CD1c-positive myeloid dendritic cell (primary cell): ENCODE results near the gene NEK1.

Experiments used
- DNase-seq: peaks from one replicate; pipeline ENCODE4 v3.0.0-alpha.2; 2016; ENCODE audit errors: extremely low spot score

The NEK1 gene

DNA sequence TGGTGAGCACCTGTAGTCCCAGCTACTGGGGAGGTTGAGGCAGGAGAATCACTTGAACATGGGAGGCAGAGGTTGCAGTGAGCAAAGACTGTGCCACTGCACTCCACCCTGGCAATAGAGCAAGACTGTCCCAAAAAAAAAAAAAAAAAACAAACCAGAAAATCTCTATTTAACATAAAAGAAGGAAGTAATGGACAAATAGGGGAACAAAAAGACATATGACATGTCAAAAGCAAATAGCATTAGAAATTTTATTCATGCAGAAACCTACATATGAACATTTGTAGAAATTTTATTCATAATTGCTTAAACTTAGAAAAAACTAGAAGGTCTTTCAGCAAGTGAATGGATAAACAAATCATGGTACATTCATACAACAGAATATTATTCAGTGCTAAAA, 244.6 kb downstream of the NEK1 start:
- DNase-seq: peak; percentile 6

DNA sequence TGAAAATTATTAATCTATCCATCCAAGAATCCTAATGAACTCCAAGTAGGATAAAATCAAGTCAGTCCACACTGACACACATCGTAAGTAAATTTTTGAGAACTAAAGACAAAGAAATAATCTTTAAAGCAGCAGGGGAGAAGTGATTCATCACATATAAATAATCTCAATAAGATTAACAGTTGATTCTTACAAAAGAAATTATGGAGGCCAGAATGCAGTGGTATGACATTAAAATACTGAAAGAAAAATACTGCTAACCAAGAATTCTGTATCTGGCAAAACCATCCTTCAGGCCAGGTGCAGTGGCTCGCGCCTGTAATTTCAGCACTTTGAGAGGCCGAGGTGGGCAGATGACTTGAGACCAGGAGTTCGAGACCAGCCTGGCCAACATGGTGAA, 245.6 kb downstream of the NEK1 start:
- no peak for DNase-seq

- DNase-seq: peak; percentile 13
These were observed 249.8 kb downstream of the NEK1 start for GRCh38 chr4:169362607-169363006.

- no peak for DNase-seq
These were observed 250.6 kb downstream of the NEK1 start for GRCh38 chr4:169361756-169362155.

- DNase-seq: no peak
These were observed 252.4 kb downstream of the NEK1 start for GRCh38 chr4:169359961-169360360.

GRCh38 chr4:169352360-169352759, 260.0 kb downstream of the NEK1 start:
- no peak for DNase-seq

DNA sequence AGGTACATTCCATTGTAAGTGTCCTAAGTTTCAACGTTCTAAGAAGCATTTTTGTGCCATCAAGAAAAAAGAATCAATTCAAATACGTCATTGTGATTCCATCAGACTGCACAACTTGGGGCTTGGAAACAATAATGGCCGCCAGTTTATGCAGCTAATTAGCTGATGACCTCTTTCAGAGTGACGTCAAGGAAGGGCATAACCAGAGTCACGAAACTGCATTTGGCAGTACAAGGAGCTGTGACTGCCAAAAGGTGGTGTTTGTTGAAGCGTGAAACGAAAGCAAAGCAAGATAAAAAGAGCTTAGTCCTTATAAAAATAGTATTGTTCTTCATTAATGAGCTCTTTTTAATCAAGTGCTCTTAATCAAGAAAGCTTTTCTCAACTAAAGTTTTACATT, 260.5 kb downstream of the NEK1 start:
- no peak for DNase-seq

DNA sequence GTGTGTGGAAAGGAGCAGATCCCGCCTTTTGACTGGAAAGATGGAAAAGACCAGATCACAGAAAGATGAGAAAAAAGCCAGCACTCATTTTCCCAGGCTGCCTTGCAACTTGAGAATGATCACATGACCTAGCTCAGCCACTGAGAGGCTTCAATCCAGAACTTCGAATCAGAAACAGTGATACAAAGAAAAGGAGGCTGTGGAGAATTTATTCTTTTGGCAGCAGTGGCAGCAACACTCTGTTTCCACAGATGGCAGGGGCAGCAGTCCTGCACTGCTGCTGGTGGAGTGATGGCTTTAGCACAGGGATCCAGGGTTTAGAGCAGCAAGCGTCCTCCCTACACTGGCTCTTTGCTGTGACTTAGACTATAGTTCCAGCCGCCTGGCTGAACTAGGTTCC, 263.8 kb downstream of the NEK1 start:
- no peak for DNase-seq

- DNase-seq: no peak
These were observed 265.5 kb downstream of the NEK1 start for GRCh38 chr4:169346840-169347239.

- DNase-seq: no peak
These were observed 267.1 kb downstream of the NEK1 start for GRCh38 chr4:169345316-169345721.
